GM12865 (cell line): ENCODE results near the gene KIF18B.

Experiments used
- DNase-seq: peaks from one replicate; pipeline ENCODE4 v3.0.0; 2010; ENCODE audit warnings: low read depth
- H3K4me3 ChIP-seq: 2 replicates; pipeline ENCODE4 v1.5.1; 2011; ENCODE audit warnings: mild to moderate bottlenecking, low read depth, low read length, control low read depth
- TF ChIP-seq, protein P1 (sequence below): IDR thresholded peaks from 2 replicates; pipeline ENCODE4 v1.5.1; 2011; ENCODE audit warnings: low read length, control low read depth, low read depth, inconsistent platforms; ENCODE audit not compliant: insufficient read depth; ENCODE audit errors: missing control alignments

Gene KIF18B

DNA sequence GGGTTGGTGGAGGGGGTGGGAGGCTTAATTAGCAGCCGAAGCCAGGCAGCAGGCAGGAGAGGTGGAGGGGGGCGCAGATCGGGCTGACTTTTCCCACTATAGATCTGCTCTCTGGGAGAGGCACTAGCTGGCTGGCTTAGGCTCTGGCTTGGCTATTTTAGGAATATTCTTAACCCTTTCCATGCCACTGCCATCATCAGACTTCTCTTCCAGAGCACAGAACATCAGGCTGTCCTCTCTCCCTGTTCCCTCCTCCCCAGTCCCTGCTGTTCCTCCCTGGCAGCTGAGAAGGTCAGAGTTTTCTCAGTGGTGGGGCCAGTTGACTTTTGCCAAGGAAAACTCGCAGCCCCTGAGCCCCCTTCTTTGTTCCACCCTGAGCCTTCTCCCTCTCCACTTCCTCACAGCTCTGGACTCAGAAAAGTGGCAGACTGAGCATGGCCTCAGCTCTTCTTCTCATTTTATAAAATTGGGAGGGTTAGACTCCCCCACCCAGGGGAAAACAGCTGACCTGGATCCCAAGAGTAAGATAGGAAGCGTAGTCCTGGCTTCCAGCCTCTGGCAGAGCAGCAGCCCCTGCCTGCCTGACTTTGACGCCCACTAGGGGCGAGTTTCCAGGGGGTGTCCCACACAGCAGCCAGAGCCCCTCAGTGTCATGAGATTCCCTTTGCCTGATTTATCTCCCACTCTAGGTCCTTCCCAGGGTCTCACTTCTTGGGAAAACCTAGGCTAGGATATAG is 30.4 kb upstream of the KIF18B start:
- H3K4me3 ChIP-seq, result no peak overlapping the region
- no peak for DNase-seq
- TF ChIP-seq, protein P1, sequence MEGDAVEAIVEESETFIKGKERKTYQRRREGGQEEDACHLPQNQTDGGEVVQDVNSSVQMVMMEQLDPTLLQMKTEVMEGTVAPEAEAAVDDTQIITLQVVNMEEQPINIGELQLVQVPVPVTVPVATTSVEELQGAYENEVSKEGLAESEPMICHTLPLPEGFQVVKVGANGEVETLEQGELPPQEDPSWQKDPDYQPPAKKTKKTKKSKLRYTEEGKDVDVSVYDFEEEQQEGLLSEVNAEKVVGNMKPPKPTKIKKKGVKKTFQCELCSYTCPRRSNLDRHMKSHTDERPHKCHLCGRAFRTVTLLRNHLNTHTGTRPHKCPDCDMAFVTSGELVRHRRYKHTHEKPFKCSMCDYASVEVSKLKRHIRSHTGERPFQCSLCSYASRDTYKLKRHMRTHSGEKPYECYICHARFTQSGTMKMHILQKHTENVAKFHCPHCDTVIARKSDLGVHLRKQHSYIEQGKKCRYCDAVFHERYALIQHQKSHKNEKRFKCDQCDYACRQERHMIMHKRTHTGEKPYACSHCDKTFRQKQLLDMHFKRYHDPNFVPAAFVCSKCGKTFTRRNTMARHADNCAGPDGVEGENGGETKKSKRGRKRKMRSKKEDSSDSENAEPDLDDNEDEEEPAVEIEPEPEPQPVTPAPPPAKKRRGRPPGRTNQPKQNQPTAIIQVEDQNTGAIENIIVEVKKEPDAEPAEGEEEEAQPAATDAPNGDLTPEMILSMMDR, result no peak

DNA sequence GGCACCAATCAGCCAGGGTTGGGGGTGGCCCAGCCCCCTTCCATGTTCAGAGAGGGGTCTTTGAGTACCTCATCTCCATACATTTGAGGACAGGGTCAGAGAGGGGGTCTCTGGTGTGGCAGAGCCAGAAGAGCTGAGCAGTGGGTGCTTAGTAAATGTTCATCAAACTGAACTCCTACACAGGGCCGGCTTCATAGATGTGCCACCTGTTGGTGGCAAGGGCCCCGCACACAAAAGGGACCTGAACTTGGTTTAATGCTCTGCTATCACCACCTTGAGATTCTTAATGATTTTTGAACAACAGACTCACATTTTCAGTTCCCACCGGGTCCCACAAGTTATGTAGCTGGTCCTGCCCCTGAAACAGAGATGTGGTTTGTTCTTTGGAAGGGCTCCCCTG is 29.5 kb upstream of the KIF18B start:
- DNase-seq, result no peak
- TF ChIP-seq, protein P1, result no peak
- H3K4me3 ChIP-seq, result no peak overlapping the region

GRCh38 chr17:44976206-44976605 is 28.6 kb upstream of the KIF18B start:
- TF ChIP-seq, protein P1, result no peak
- DNase-seq, result no peak
- no peak overlapping the region for H3K4me3 ChIP-seq

- TF ChIP-seq, protein P1, result no peak
- no peak for DNase-seq
- H3K4me3 ChIP-seq, result no peak overlapping the region
Observed at GRCh38 chr17:44972953-44973352, 25.4 kb upstream of the KIF18B start.

DNA sequence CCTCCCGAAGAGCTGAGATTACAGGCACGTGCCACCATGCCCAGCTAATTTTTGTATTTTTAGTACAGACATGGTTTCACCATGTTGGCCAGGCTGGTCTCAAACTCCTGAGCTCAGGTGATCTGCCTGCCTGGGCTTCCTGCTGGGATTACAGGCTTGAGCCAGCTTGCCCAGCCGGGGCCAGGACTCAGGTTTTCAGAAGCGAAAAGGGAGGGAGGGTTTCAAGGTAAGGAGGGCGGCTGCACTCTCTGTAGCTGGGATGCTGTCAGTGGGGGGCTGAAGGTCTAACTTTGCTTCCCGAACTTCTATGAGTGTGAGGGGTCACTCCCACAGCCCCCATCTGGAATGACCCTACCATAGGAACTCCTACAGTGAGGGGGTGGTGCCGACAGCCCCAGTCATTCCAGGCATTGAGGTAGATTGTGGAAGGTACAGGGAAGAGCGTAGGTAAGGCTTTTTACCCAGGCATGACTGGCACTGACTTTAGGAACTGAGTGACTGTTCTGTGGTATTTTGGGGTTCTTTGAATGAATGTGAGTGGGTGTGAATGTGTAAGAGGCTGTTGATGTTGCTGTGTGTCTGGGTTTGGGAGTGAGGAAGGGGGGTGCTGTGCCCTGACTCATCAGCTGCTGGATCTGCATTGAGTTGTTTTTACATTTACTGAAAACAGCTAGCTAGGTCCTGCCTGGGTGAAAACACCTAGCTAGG is 24.4 kb upstream of the KIF18B start:
- peak; percentile 24 for DNase-seq
- no peak overlapping the region for H3K4me3 ChIP-seq
- TF ChIP-seq, protein P1, result no peak

- DNase-seq, result no peak
- H3K4me3 ChIP-seq, result peak overlapping the region; percentile 17; the same call in 1 of the 2 replicates
- TF ChIP-seq, protein P1, result no peak
Observed at GRCh38 chr17:44970136-44970741, 22.7 kb upstream of the KIF18B start.
